Ammon's horn (tissue), 1 donor: ENCODE results near the gene VSIR.

Experiments used
- DNase-seq: peaks from one replicate; pipeline ENCODE4 v3.0.0-alpha.2; 2016; ENCODE audit warnings: low spot score

The VSIR gene

GRCh38 chr10:71763352-71764127 lies 9.8 kb downstream of the VSIR start:
- DNase-seq, result no peak

- DNase-seq, result no peak
These were observed 11.0 kb downstream of the VSIR start for GRCh38 chr10:71762324-71762723.

GRCh38 chr10:71761541-71762113 lies 11.7 kb downstream of the VSIR start:
- no peak for DNase-seq

- no peak for DNase-seq
These were observed 12.2 kb downstream of the VSIR start for GRCh38 chr10:71761105-71761511.

DNA sequence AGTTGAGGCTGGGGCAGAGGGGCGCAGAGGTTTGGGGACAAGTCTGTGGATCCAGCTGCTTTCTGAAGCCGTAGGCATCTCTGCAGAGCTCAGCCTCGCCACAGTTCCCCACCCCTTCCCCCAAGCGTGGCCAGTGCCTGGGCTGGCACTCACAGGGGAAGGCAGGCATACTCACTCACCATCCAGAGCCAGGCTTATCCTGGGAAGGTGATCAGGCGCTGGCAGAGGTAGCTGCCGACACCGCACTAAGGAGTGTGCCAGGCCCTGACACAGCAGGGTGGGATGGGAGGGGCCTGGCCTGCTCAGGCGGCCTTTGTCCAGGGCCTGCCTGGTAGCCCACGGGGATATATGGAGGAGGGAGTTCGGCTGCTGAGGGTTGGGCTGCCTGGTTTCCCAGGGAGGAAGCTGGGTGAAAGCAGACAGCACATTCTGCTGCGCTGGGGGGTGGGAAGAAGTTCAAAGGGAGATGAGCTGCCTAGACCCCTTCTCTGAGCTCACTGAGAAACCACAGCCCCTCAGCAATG lies 15.9 kb downstream of the VSIR start:
- DNase-seq, result peak; percentile 68

- DNase-seq, result peak; percentile 77
These were observed 16.8 kb downstream of the VSIR start for GRCh38 chr10:71756311-71757191.

DNA sequence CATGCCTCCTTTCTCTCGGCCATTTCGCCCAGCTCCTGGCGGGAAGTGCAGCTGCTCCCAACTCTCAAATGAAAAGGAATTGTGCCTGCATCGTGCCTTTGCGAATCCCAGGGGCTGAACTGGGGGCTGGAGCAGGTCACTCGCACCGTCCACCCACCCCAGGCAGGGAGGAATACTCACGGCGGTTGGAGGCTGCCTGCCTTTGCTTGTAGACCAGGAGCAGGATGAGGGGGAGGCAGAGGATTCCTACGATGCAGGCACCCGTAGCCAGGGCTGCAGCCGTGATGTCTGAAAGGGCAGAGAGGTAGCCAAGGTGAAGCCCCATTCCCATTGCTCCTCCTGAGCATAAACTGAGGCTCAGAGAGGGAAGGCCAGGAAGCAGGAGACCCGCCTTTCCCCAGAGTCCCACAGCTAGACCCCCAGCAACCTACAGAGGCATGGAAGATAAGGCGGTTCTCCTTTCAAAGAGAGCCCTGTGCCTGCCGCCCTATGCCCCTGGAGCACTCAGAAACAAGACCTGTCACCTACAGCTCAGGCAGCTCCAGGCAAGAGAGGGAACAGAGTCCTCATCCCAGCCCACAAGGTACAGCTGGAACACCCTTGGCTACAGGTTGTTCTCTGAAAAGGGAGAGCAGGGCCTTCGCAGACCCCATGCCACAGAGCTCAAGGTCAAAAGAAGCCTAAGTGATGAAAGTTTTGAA lies 18.0 kb downstream of the VSIR start:
- DNase-seq, result no peak

GRCh38 chr10:71754562-71754961 lies 18.8 kb downstream of the VSIR start:
- DNase-seq, result no peak

- no peak for DNase-seq
These were observed 19.3 kb downstream of the VSIR start for GRCh38 chr10:71753960-71754505.

DNA sequence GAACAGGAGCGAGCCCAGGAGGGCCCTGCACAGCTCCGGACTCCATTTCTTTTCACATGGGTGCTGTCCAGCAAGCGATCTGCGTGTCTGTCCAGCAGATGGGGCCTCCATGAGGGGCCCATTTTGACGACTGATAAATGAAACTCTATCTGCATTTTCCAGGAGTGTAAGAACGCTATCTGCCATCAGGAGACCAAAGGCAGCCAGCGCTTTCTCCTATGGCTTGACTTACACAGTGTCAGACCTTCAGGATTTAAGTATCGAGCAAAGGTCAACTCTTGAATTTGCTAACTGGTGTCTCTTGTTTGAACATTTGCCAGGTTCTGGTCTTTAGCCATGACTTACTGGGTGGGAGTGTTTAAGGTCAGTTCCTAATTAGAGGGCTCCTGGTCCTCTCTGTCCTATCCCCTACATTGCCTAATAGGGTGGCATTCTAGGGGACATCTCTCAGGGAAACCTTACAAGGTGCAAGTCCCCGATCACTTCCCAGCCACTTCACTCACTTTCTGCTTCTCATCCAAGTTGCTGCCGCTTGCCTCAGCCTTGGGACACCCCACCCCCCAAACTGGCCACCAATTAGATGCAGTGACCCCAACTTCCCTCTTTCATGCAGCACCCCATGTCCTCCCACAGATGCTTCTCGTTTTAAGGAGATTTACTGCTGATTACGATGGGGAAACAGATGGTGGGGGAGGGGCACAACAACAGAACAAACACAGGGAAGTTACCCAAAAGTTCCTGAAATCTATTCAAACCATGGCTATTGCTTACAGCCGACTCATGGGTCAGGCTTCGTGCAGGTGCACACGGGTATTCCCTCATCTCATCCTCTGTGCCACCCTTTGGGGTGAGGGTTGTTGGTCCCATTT lies 20.0 kb downstream of the VSIR start:
- DNase-seq, result peak; percentile 82

DNA sequence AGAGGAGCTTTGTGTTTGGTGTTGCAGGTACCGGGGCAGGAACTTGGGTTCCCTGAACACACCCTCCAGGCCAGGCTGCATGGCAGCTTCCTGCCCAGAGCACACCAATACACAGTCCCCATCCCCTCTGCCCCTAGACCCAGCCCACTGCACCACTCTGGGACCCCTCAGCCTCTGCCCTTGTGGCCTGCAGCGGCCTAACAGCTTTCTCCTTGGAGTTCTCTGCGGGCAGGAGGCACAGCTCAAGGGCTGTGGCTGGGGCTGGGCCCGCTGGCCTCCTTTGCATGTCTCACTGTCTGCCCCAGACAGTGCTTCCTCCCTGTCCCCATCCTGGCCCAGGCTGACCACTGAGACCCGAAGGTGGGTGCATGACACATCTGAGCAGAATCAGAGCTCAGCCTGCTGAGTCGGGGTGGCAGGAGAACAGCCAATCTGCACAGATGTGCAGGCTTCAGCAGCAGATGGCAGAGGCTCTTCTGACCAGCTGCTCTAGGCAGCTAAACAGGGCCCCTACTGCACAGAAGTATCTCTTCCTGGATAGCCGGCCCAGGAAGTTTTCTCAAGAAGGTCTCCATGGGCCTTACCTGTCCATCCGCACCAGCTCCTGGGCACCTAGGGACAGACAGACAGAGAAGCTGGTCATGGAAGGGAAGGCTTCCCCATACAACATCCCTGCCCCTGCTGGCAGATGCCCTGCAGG lies 20.8 kb downstream of the VSIR start:
- DNase-seq, result no peak

- DNase-seq, result no peak
These were observed 21.6 kb downstream of the VSIR start for GRCh38 chr10:71751515-71752224.

DNA sequence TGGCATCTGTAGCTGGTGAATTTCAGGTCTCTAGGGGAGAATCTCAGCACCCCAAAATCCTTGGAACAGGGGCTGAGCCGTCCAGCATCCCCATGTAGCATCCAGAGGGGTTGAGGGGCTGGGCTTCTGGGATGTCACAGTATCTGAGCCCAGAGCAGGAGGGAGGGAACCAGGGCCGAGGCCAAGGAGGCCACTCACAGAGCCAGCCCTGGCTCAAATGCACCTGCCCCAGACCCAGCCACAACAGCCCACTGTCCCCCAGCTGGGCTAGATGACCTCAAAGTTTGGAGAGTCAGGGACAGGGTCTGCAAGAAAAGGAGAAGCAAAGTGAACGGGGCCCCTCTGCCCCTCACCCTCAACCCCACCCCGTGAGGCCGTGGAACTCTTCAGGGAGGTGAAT lies 22.3 kb downstream of the VSIR start:
- DNase-seq, result no peak

GRCh38 chr10:71750124-71750841 lies 23.0 kb downstream of the VSIR start:
- no peak for DNase-seq

GRCh38 chr10:71749396-71749795 lies 23.9 kb downstream of the VSIR start:
- DNase-seq, result no peak

DNA sequence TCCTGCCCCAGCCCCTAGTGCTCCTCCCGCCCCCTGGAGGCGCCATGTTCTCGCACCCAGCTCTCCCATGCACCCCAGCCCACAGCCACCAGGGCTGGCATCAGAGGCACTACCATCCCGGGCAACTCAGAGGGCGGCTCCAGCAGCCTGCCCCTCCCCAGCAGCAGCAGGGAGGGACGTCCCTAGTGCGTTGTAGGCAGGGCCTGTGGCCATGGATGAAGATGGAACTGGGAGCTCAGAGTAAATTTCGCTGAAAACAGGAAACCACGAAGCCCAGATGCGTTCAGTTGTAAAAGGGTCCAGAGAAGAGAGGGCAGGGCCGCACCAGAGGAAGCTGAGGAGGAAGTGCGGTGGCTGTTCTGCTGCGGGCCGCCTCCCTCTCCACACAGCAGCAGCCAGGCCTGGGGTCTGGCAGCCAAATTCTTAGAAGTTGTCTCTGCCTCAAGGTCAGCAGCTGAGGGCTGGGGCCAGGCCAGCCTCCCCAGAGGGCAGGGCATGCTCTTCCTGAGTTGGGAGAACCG lies 24.6 kb downstream of the VSIR start:
- DNase-seq, result peak; percentile 83

DNA sequence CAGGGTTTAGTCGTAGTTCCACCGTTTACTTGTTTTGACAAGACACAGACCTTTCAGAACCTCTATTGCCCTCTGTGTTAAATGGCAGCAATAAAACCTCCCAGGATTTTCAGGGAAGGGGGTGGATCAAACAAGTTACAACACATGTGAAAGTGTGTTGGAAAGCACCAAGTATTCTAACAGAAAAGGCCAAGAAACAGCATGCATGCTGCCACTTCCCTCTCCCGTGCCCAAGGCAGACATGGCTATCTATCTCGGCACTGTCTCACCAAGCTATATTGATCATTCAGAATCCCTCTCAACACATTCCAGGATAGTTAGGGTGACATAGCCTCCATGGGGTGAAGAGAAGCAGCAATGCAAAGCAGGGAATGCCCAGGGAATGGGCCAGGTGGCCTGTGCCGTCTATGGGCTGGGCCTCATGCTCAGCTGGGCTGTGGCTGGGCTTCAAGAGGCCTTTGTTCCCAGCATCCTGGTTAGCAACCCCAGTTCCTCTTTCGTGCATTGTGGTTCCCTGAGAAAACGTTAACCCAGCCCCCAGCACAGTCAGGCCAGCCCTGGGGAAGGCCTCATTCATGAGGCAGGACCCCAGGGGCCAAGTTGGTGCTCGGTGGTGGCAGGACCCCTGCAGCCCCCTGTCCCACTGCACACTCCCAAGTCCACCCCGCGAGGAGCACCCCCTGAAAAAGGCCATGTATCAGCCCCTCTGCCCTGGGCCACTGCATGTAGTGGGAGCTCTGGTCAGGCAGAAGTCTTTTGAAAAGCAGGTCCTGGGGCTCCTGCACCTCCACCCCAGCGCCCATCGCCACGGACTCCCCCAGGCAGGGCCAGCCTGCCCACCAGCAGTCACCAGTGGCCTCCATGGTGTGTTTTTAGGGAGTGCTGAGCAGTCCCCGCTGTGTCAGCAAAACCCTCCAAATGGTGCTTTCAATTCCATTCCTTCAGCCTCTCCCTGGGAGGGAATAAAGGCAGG lies 25.5 kb downstream of the VSIR start:
- DNase-seq, result no peak
